Chondrocyte (in vitro differentiated cells): Measurements from ENCODE around the gene LHFPL6. TPM values are rescaled to one million over a fixed set of nuclear protein-coding genes. Genes with fewer than 3 reads are reported as not detected.

Experiments
- DNase-seq: peaks from one replicate; pipeline ENCODE4 v3.0.0; 2021; ENCODE audit warnings: mixed read lengths, low spot score
- H3K27ac Mint-ChIP-seq: one replicate; pipeline ENCODE4 v1.8.0; 2021; ENCODE audit warnings: mild to moderate bottlenecking, moderate library complexity, mixed read lengths; ENCODE audit not compliant: unreplicated experiment
- H3K27me3 Mint-ChIP-seq: 2 replicates; pipeline ENCODE4 v1.8.0; 2021; ENCODE audit warnings: low read depth, mixed read lengths
- H3K36me3 Mint-ChIP-seq: 2 replicates; pipeline ENCODE4 v1.8.0; 2021; ENCODE audit warnings: low read depth, mixed read lengths
- H3K4me1 Mint-ChIP-seq: 2 replicates; pipeline ENCODE4 v1.8.0; 2021; ENCODE audit warnings: low read depth, mild to moderate bottlenecking, mixed read lengths
- H3K4me3 Mint-ChIP-seq: one replicate; pipeline ENCODE4 v1.8.0; 2021; ENCODE audit warnings: mild to moderate bottlenecking, moderate library complexity, mixed read lengths; ENCODE audit not compliant: unreplicated experiment
- H3K9me3 Mint-ChIP-seq: 2 replicates; pipeline ENCODE4 v1.8.0; 2021; ENCODE audit warnings: low read depth, mixed read lengths
- total RNA-seq: library from RNA; stranded (reverse); gene quantifications from 3 replicates; pipeline ENCODE4 v1.2.1, GENCODE V29; 2021
- TF ChIP-seq, protein P1 (sequence below): fragments of 200-600 bp; sonication (generic); IDR thresholded peaks from 2 replicates; pipeline ENCODE4 v1.5.0; 2021; ENCODE audit warnings: antibody characterized with exemption, mild to moderate bottlenecking, moderate library complexity

LHFPL6 gene
- total RNA-seq, 1 donor from 2014 or later, result 101 TPM

DNA sequence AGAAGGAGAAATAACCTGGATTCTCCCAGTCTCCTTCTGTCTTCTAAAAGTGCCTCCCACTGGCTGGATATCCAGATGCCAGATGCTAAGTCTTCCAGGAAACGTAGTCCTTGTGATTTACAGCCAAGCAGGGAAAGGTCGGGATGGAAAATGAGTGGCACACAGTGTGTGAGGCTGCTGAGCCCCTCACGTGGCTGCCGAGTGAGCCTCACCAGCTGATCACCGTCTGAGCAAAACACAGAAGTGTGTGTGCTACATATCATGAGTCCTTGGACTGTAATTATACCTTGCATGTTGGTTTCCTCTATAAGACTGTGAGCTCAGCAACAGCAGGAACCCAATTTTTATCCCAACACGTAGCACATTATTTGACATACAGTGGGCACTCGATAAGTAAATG is 15.1 kb downstream of the LHFPL6 start:
- DNase-seq, result no peak
- Mint-ChIP-seq H3K27me3 (no peaks in the 10 kb centered on the region), H3K4me1 (peaks cover 40% of the 10 kb centered on the region), H3K36me3 (peaks cover 1% of the 10 kb centered on the region), H3K27ac (no peak overlapping the region), H3K9me3 (no peaks in the 10 kb centered on the region), H3K4me3 (no peak overlapping the region)
- TF ChIP-seq, protein P1, sequence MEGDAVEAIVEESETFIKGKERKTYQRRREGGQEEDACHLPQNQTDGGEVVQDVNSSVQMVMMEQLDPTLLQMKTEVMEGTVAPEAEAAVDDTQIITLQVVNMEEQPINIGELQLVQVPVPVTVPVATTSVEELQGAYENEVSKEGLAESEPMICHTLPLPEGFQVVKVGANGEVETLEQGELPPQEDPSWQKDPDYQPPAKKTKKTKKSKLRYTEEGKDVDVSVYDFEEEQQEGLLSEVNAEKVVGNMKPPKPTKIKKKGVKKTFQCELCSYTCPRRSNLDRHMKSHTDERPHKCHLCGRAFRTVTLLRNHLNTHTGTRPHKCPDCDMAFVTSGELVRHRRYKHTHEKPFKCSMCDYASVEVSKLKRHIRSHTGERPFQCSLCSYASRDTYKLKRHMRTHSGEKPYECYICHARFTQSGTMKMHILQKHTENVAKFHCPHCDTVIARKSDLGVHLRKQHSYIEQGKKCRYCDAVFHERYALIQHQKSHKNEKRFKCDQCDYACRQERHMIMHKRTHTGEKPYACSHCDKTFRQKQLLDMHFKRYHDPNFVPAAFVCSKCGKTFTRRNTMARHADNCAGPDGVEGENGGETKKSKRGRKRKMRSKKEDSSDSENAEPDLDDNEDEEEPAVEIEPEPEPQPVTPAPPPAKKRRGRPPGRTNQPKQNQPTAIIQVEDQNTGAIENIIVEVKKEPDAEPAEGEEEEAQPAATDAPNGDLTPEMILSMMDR, result no peak

DNA sequence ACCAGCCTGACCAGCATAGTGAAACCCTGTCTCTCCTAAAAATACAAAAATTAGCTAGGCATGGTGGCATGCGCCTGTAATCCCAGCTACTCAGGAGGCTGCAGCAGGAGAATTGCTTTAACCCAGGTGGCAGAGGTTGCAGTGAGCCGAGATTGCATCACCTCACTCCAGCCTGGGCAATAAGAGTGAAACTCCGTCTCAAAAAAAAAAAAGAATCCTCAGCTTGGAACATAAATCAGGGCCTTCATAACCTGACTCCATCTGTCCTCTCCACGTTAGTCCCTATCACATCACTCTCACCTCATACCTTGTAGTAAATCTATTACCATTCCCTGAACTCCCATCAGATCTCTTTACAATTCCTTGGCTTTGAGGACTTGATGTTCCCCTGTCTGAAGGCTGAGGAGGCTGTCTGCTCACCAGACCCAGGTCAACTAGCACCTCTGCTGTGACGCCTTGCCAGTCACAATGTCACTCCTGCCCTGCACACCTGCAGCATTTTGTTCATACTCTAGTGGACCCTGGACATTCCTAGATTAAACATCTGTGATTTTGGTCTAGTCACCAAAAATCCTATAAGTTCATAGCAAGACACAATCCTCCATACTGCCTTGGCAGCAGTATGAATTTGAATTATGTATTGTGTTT is 15.9 kb downstream of the LHFPL6 start:
- Mint-ChIP-seq H3K27ac (peak overlapping the region; percentile 3), H3K9me3 (no peaks in the 10 kb centered on the region), H3K4me3 (no peak overlapping the region), H3K36me3 (no peaks in the 10 kb centered on the region), H3K27me3 (no peaks in the 10 kb centered on the region), H3K4me1 (peaks cover 48% of the 10 kb centered on the region)
- no peak for DNase-seq
- TF ChIP-seq, protein P1, result no peak

DNA sequence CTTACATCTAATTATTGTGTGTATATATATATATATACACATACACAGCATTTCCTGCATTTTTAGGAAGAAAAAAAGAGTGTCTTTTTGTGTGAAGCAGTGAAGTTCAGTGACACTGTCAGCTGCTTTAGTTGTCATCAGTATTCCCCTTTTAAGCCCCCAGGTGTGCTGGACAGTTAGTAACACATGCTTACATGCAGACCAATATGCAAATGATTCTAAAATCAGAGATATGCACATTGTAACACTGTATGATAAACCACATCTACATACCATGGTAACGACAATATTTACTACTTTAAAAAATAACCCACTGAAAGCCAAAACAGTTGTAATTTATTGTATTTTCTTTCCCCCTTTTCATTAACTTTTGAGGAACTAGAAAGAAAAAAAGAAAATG is 16.8 kb downstream of the LHFPL6 start:
- TF ChIP-seq, protein P1, result no peak
- H3K27me3 Mint-ChIP-seq, result no peaks in the 10 kb centered on the region
- H3K4me1 Mint-ChIP-seq, result peaks cover 54% of the 10 kb centered on the region
- H3K36me3 Mint-ChIP-seq, result no peaks in the 10 kb centered on the region
- no peak for DNase-seq
- H3K27ac Mint-ChIP-seq, result no peak overlapping the region
- H3K4me3 Mint-ChIP-seq, result no peak overlapping the region
- H3K9me3 Mint-ChIP-seq, result no peaks in the 10 kb centered on the region

DNA sequence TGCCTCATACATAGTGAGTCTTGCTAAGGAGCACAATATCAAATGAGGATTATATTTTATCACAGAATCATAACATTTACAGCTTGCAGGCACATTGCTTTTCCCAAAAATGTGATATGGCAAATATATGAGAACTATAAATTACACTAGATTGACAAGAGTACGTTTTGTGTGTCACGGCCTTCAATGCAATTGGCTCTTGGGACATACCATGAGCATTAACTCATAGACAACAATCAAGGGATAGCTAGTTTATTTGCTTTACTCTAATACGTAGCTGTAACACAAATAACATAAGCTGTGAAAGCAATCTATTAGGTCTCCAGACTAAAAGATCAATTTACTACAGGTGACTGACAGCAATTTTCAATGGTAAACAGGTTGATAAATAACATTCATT is 17.8 kb downstream of the LHFPL6 start:
- Mint-ChIP-seq H3K4me3 (no peak overlapping the region), H3K36me3 (no peaks in the 10 kb centered on the region), H3K27me3 (no peaks in the 10 kb centered on the region), H3K9me3 (no peaks in the 10 kb centered on the region), H3K27ac (no peak overlapping the region), H3K4me1 (peaks cover 54% of the 10 kb centered on the region)
- TF ChIP-seq, protein P1, result no peak
- DNase-seq, result no peak

DNA sequence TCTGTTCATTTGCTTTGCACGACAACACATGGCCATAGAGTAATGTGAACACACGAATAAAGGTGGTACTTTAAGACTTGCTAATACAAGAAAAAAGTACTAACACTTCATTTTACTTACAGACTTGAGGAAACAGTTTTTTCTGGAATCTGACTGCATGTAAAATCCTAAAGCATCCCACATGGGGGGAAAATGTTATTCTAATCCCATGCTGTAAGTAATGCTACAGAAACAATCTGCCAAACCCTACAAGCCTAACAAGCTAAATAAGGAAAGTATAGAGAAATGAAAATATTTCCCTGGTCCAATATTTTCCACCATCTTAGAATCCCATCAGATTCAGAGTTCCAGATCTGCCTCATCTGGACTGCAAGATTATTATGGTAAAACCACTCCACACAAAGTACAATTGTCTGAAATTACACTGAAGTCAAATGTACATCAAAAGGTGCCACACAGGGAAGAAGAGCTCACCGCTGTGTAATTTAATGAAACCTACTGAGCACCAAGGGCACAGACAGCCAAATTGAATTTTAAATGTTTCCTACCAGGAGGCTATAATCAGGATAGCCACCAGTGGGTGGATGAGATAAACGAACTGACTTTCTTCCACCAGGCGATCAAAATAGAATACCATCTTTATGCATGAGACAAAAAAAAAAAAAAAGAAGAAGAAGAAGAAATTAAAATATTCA is 22.0 kb downstream of the LHFPL6 start:
- Mint-ChIP-seq H3K4me3 (no peak overlapping the region), H3K27me3 (no peaks in the 10 kb centered on the region), H3K27ac (peak overlapping the region; percentile 38), H3K4me1 (peaks cover 69% of the 10 kb centered on the region), H3K36me3 (no peaks in the 10 kb centered on the region), H3K9me3 (no peaks in the 10 kb centered on the region)
- TF ChIP-seq, protein P1, result no peak
- DNase-seq, result no peak
